ENCODE results near the gene RNF157.
"Not testable (repeated sequence)": the region's sequence is repeated elsewhere in the genome, so short reads cannot be mapped to it uniquely, and the experiment has no call there.

The RNF157 gene

DNA sequence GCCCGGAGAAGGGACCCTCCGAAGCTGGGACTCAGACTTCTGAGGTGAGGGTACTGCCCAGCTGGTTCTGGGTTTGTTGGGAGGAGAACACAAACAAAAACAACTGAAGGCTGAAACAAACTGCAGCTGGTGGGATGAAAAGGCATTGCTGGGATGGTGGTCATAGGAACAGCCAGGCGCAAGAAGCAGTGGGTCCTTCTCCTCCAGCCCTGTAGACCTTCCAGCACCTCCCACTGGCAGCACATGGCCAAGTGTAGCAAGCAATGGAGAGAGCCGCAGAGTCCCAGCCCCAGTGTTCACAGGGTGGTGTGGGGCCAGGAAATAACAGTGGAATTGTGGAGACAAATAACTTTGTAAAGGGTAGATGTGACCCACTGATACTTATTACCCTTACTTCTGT, 50.6 kb downstream of the RNF157 start:
- DNase-seq (ENCODE audit: low spot score) = no peak

DNA sequence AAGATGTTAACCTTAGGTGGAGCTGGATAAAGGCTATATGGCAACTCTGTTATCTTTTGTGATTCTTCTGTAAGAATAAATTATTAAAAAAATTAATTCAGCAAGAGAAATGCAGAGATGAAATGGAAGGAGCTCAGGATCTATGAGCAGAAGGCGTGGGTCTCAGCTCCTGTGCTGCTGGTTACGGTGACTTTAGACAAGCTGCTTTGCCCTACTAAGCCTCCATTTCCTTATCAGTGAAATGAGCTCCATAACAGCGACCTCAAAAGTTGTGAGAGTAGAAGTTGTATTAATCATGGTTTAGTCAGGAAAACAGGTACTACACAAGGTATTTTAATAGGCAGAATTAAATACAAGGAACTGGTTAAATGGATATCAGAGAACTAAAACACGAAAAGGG, 51.0 kb downstream of the RNF157 start:
- DNase-seq (ENCODE audit: low spot score) = no peak

DNA sequence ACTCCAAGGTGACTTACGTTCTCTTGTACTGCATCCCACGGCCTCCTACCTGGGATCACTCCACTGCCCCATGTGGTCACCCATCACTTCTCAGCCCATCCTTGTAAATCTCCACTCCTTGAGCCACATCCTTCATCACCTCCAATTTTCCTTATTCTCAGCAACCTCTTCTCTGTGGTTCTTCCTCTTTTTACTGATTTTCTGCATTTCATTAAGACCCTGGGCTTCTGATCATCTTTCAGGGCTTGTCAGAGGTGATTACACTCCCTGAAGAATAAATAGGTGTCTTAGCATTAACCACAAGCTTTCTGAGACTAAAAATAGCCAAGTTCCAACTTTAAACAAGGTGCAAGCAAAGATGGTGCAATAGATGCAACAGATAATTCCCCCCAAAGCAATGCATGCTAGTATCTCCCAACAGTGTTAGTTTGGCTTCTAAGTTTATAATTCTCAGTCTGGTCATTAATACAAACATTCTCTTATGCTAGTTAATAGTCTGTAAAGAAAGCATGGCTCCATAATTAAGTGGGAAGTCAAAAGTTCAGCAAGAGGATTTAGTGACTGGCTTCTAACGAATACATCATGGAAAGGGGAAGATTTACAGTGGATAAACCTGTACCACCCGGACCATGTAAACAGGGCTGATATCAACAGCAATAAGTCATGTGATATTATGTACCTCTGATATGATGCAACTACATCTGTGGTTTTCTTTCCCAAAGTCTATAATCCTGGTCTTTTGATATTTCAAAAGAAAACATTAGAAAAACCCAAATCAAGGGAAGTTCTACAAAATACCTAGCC, 51.9 kb downstream of the RNF157 start:
- DNase-seq (ENCODE audit: low spot score) = no peak

DNA sequence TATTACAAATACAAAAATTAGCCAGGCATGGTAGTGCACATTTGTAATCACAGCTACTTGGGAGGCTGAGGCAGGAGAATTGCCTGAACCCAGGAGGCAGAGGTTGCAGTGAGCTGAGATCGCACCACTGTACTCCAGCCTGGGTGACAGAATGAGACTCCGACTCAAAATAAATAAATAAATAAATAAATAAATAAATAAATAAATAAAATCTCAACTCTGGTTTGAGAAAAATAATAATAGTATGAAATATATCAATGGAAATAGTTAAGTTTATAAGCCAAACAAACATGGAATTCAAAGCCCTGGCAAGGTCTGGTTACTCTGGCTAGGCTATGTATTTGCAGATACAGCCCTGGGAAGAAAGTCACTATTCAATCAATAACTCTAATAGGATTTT, 53.5 kb downstream of the RNF157 start:
- DNase-seq (ENCODE audit: low spot score) = not testable (repeated sequence)

GRCh38 chr17:76184290-76184689, 56.0 kb downstream of the RNF157 start:
- no peak for DNase-seq (ENCODE audit: low spot score)

DNA sequence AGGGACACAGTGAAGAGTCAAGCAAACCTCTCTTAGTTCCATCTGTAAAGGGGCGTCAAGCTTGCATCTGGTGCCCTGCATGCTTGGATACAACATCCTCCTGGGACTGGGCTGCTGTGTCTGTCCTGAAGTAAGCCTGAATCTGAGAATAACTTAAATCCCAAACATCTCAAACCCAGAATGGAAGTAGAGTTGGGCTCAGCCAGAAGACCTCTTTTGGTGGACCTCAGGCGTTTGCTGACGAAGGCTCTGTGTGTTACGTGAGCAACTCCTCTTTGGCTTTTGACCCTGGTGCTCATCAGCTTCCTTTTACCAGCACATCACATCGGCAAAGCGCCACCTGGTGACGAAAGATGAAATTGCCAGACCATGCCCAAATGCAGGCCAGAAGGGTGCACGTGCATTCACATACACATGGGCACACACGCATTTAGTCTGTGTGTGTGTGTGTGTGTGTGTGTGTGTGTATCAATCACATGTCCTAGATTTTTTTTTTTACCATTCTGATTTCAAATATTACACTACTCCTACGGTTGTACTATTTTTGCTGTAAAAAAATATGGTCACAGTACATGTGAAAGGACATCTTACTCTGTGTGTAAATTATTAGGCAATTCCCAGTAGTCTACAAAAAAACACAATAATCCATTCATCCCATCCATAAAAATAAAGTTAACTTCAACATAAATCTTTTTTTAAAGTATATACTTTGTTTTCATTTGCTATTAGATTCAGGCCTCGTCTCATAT, 58.1 kb downstream of the RNF157 start:
- DNase-seq (ENCODE audit: low spot score) = peak; percentile 88

DNA sequence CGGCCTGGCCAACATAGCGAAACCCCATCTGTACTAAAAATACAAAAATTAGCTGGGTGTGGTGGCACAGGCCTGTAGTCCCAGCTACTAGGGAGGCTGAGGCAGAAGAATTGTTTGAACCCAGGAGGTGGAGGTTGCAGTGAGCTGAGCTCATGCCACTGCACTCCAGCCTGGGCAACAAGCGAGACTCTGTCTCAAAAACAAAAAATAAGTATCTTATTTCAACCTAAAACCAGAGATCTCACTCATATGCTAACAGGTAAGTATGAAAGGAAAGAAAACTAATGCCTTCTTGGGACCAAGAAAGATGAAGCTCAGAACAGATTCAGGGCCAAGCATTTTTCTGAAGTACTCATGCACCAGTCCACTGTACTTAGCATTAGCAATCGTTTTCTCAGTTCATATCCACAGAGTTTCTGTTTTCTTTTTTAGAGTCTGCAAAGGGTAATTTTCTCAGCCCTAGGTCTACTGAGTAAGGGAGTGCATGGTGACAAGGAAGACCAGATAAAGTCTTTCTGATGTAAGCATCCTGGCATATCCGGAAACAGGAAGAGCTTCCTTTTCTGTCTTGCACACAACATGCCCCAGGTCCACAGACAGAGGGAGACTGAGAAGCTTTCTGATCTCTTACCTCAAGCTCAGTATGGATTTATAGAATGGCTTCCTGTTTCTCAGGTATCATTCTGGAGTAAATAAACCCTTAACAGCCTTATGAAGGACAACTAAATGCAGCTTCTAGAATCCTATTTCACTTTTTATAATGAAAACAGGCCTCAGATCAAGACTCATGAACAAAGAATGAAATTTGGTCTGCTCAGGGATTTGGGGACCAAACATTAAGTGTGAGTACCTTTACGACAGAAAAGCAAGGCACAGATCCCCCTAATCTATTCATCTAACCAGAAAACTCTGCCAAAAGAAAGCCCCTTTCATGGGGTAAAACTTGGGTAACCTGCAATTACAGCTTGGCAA, 60.5 kb downstream of the RNF157 start:
- no peak for DNase-seq (ENCODE audit: low spot score)

DNA sequence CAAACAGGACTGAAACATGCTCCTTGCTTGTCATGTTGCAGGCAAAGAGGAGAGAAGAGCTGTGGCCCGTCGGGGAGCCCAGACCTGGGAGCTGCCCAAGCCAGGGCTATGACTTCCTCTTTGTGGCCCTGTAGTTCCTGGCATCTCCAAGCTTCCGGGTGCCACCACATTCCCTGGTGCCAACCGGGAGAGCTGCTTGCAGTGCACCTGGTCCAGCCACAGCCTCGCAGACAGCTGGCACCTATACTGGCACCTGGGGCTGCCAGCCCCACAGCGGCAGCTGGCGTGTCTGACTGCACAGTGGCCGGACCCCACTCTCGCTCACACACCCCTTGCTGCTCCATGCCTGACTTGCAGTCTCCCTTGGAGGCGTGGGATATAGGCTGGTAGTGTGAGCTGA, 62.2 kb downstream of the RNF157 start:
- DNase-seq (ENCODE audit: low spot score) = no peak

GRCh38 chr17:76176701-76177574, 63.4 kb downstream of the RNF157 start:
- DNase-seq (ENCODE audit: low spot score) = no peak

GRCh38 chr17:76174037-76174436, 66.3 kb downstream of the RNF157 start:
- peak; percentile 65 for DNase-seq (ENCODE audit: low spot score)

- no peak for DNase-seq (ENCODE audit: low spot score)
Observed at GRCh38 chr17:76173474-76173873, 66.8 kb downstream of the RNF157 start.

DNA sequence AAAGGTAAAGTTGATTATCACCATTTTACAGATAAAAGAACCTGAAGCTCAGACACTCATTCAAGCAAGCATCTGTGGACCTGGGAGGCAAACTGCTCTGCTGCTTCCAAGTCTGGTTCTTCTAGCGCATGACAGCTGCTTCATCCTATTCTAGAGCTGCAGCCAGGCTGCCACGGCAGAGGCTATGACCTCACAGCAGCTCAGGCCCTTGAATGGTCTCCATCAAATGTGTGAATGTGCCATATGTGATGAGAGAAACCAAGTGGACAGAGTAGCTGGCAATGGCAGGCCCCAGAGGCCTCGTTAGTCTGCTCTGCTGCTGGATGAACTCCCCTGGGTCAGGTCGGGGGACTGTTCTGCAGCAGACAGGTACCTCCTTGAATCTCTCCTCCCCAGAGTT, 68.6 kb downstream of the RNF157 start:
- DNase-seq (ENCODE audit: low spot score) = no peak

- no peak for DNase-seq (ENCODE audit: low spot score)
Observed at GRCh38 chr17:76170114-76170513, 70.2 kb downstream of the RNF157 start.

GRCh38 chr17:76166906-76167305, 73.4 kb downstream of the RNF157 start:
- no peak for DNase-seq (ENCODE audit: low spot score)

- DNase-seq (ENCODE audit: low spot score) = no peak
Observed at GRCh38 chr17:76166168-76166567, 74.1 kb downstream of the RNF157 start.

DNA sequence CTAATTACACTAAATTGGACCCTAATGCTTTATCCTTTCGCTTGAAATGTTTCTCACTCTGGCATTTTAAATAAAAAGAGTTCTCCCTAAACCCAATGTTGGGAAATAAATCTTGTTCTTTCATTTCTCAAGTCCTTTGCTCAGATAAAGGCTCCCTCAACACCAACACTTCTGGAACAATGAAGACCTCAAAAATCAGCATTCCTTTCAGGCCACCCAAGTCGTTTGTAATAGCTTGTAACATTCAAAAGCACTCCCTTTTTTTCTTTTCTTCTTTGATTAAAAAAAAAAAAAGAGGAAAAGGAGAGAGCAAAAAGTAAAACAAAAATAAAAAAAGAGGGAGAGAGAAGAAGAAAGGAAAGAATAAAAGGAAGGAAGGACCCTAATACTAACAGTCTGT, 76.0 kb downstream of the RNF157 start:
- no peak for DNase-seq (ENCODE audit: low spot score)

DNA sequence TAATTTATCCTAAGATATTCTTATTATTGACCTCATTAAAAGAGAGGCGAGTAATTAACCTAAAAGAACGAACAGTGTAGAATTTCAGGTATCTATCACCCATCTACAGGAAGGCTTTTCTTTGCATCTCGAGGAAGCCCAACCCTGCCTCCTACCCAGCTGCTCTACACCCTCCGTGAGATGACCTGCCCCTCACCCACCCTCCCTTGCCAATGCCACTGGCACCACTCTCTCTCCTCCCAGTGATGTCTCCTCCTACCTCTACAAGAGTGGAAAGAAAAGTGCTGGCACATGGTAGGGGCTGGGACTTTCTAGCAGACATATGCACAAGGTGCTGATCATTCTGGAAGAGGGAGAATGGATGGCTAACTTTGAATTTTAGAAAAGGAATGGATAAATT, 76.4 kb downstream of the RNF157 start:
- DNase-seq (ENCODE audit: low spot score) = no peak

GRCh38 chr17:76161619-76162266, 78.5 kb downstream of the RNF157 start:
- DNase-seq (ENCODE audit: low spot score) = no peak

DNA sequence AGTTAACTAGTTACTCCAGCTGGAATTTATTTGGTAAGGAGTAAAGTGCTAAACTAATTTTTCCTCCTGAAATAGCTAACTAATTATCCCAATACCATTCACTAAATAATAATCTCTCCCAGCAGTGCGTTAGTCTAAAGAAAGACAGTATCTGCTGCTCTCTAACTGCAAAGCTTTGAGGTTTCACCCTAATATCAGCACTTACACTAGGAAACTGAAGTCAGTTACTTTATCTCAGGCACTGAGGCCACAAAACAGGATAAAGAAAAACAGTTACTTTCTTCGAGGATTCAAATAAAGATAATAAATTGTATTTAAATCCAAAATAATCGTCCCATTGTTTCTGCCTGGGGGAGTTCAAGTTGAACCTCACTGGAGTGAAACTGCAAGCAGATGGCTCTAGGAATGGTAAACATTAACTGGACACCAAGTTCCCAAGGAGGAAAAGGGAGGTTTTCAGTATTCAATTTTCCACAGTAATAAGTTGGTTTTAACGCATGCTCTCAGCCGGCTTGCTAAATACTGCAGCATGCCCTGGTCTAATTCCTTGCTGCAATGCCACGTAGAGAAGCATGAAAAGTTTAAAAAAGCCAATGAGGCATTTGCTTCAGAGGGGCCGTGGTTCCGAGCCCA, 79.3 kb downstream of the RNF157 start:
- no peak for DNase-seq (ENCODE audit: low spot score)

- DNase-seq (ENCODE audit: low spot score) = no peak
Observed at GRCh38 chr17:76159157-76159556, 81.1 kb downstream of the RNF157 start.
